HEK293 (cell line): Measurements from ENCODE around the gene CBLN4.

ENCODE experiments used
- CTCF ChIA-PET: fragments of 350-600 bp; formaldehyde crosslinking; extraction: SDS; loops from one replicate; lab custom pipeline; 2021; ENCODE audit warnings: antibody characterized with exemption; lab: Yijun Ruan, JAX
- POLR2A ChIA-PET: fragments of 300-600 bp; formaldehyde crosslinking; extraction: SDS; loops from one replicate; lab custom pipeline; 2020; ENCODE audit warnings: antibody characterized with exemption, inconsistent platforms; lab: Yijun Ruan, JAX
- H3K27ac ChIP-seq: fragments of 200-500 bp; sonication (Bioruptor generic); 2 replicates; pipeline ENCODE4 v1.5.1; 2014; ENCODE audit warnings: low read depth, low read length, control low read depth, inconsistent platforms; ENCODE audit errors: extremely low read depth
- H3K36me3 ChIP-seq, 2 experiments: fragments of 200-500 bp in 1 of 2; sonication (Bioruptor generic) in 1 of 2; 1 replicate in 1 of 2; 2 replicates in 1 of 2; pipeline ENCODE4 v1.5.1; 2014 to 2017; ENCODE audit warnings: inconsistent platforms in 2 of 2, low read length in 2 of 2; ENCODE audit not compliant: control insufficient read depth in 2 of 2, insufficient read depth in 1 of 2
- H3K4me1 ChIP-seq: fragments of 200-500 bp; sonication (Bioruptor generic); 2 replicates; pipeline ENCODE4 v1.5.1; 2014; ENCODE audit warnings: mild to moderate bottlenecking, low read length, inconsistent platforms; ENCODE audit not compliant: control insufficient read depth, insufficient read depth
- H3K4me3 ChIP-seq: 2 replicates; pipeline ENCODE4 v1.5.1; 2011; ENCODE audit warnings: low read depth, mild to moderate bottlenecking, control low read depth, low read length, moderate library complexity
- H3K9me3 ChIP-seq: fragments of 200-500 bp; sonication (Bioruptor generic); 2 replicates; pipeline ENCODE4 v1.5.1; 2014; ENCODE audit warnings: low read depth, low read length, inconsistent platforms; ENCODE audit not compliant: control insufficient read depth, insufficient read depth
- GLIS1 ChIP-seq: fragments of 450-650 bp; formaldehyde crosslinking; IDR thresholded peaks from 2 replicates; pipeline ENCODE4 v1.5.1; 2016; ENCODE audit warnings: missing biosample characterization, missing genetic modification characterization
- MYNN ChIP-seq: fragments of 450-650 bp; formaldehyde crosslinking; IDR thresholded peaks from 2 replicates; pipeline ENCODE4 v1.5.1; 2016; ENCODE audit warnings: missing biosample characterization, missing genetic modification characterization, borderline replicate concordance
- OVOL3 ChIP-seq: fragments of 450-650 bp; formaldehyde crosslinking; IDR thresholded peaks from 2 replicates; pipeline ENCODE4 v1.5.1; 2016; ENCODE audit warnings: missing biosample characterization, missing genetic modification characterization
- SALL2 ChIP-seq: fragments of 450-650 bp; formaldehyde crosslinking; IDR thresholded peaks from 2 replicates; pipeline ENCODE4 v1.5.0; 2017; ENCODE audit warnings: missing biosample characterization, mild to moderate bottlenecking, missing genetic modification characterization, borderline replicate concordance
- ZBTB1 ChIP-seq: fragments of 450-650 bp; formaldehyde crosslinking; IDR thresholded peaks from 2 replicates; pipeline ENCODE4 v1.5.1; 2016; ENCODE audit warnings: missing biosample characterization, missing genetic modification characterization
- ZBTB7A ChIP-seq: fragments of 450-650 bp; formaldehyde crosslinking; IDR thresholded peaks from 2 replicates; pipeline ENCODE4 v1.5.1; 2016; ENCODE audit warnings: low read depth, missing biosample characterization, missing genetic modification characterization
- ZIC2 ChIP-seq: fragments of 450-650 bp; formaldehyde crosslinking; IDR thresholded peaks from 2 replicates; pipeline ENCODE4 v1.5.1; 2016; ENCODE audit warnings: missing biosample characterization, missing genetic modification characterization
- ZNF24 ChIP-seq: fragments of 450-650 bp; formaldehyde crosslinking; IDR thresholded peaks from 2 replicates; pipeline ENCODE4 v1.5.1; 2016; ENCODE audit warnings: missing biosample characterization, missing genetic modification characterization
- ZNF248 ChIP-seq: fragments of 450-650 bp; formaldehyde crosslinking; IDR thresholded peaks from 2 replicates; pipeline ENCODE4 v1.5.1; 2017; ENCODE audit warnings: missing biosample characterization, missing genetic modification characterization
- ZNF302 ChIP-seq: fragments of 450-650 bp; formaldehyde crosslinking; IDR thresholded peaks from 2 replicates; pipeline ENCODE4 v1.5.1; 2016; ENCODE audit warnings: missing biosample characterization, missing genetic modification characterization, low read depth
- ZNF350 ChIP-seq: fragments of 450-650 bp; formaldehyde crosslinking; IDR thresholded peaks from 2 replicates; pipeline ENCODE4 v1.5.0; 2017; ENCODE audit warnings: missing biosample characterization, mild to moderate bottlenecking, missing genetic modification characterization
- ZNF521 ChIP-seq: fragments of 450-650 bp; formaldehyde crosslinking; IDR thresholded peaks from 2 replicates; pipeline ENCODE4 v1.5.1; 2017; ENCODE audit warnings: missing biosample characterization, mild to moderate bottlenecking, missing genetic modification characterization
- ZNF530 ChIP-seq: fragments of 450-650 bp; formaldehyde crosslinking; IDR thresholded peaks from 2 replicates; pipeline ENCODE4 v1.5.1; 2016; ENCODE audit warnings: low read depth, missing biosample characterization, missing genetic modification characterization
- ZNF548 ChIP-seq: fragments of 450-650 bp; formaldehyde crosslinking; IDR thresholded peaks from 2 replicates; pipeline ENCODE4 v1.5.1; 2016; ENCODE audit warnings: missing biosample characterization, missing genetic modification characterization
- ZNF596 ChIP-seq: fragments of 450-650 bp; IDR thresholded peaks from 2 replicates; pipeline ENCODE4 v1.5.0; 2018; ENCODE audit warnings: missing biosample characterization, mild to moderate bottlenecking, missing genetic modification characterization, moderate library complexity
- ZNF621 ChIP-seq: fragments of 450-650 bp; formaldehyde crosslinking; IDR thresholded peaks from 2 replicates; pipeline ENCODE4 v1.5.1; 2017; ENCODE audit warnings: missing biosample characterization, missing genetic modification characterization
- ZNF629 ChIP-seq: fragments of 450-650 bp; formaldehyde crosslinking; IDR thresholded peaks from 2 replicates; pipeline ENCODE4 v1.5.1; 2017; ENCODE audit warnings: missing biosample characterization, missing genetic modification characterization
- ZNF658 ChIP-seq: fragments of 450-650 bp; formaldehyde crosslinking; IDR thresholded peaks from 2 replicates; pipeline ENCODE4; 2016; ENCODE audit warnings: missing biosample characterization, missing genetic modification characterization
- ZNF677 ChIP-seq: fragments of 450-650 bp; IDR thresholded peaks from 2 replicates; pipeline ENCODE4 v1.5.0; 2018; ENCODE audit warnings: missing biosample characterization, mild to moderate bottlenecking, missing genetic modification characterization, moderate library complexity
- ZNF701 ChIP-seq: fragments of 450-650 bp; formaldehyde crosslinking; IDR thresholded peaks from 2 replicates; pipeline ENCODE4 v1.5.1; 2016; ENCODE audit warnings: missing biosample characterization, missing genetic modification characterization
- ZNF768 ChIP-seq: fragments of 450-650 bp; formaldehyde crosslinking; IDR thresholded peaks from 2 replicates; pipeline ENCODE4 v1.5.1; 2018; ENCODE audit warnings: missing biosample characterization, mild to moderate bottlenecking, missing genetic modification characterization
- ZNF785 ChIP-seq: fragments of 450-650 bp; formaldehyde crosslinking; IDR thresholded peaks from 2 replicates; pipeline ENCODE4 v1.5.1; 2016; ENCODE audit warnings: missing biosample characterization, missing genetic modification characterization
- ZXDB ChIP-seq: fragments of 450-650 bp; formaldehyde crosslinking; IDR thresholded peaks from 2 replicates; pipeline ENCODE4 v1.5.1; 2016; ENCODE audit warnings: missing biosample characterization, missing genetic modification characterization
- TF ChIP-seq, protein P1 (sequence below): fragments of 450-650 bp; formaldehyde crosslinking; IDR thresholded peaks from 2 replicates; pipeline ENCODE4 v1.5.1; 2016; ENCODE audit warnings: missing biosample characterization, missing genetic modification characterization
- TF ChIP-seq, protein P2 (sequence below): fragments of 450-650 bp; formaldehyde crosslinking; IDR thresholded peaks from 2 replicates; pipeline ENCODE4 v1.5.1; 2016; ENCODE audit warnings: missing biosample characterization, missing genetic modification characterization

CBLN4 gene

DNA sequence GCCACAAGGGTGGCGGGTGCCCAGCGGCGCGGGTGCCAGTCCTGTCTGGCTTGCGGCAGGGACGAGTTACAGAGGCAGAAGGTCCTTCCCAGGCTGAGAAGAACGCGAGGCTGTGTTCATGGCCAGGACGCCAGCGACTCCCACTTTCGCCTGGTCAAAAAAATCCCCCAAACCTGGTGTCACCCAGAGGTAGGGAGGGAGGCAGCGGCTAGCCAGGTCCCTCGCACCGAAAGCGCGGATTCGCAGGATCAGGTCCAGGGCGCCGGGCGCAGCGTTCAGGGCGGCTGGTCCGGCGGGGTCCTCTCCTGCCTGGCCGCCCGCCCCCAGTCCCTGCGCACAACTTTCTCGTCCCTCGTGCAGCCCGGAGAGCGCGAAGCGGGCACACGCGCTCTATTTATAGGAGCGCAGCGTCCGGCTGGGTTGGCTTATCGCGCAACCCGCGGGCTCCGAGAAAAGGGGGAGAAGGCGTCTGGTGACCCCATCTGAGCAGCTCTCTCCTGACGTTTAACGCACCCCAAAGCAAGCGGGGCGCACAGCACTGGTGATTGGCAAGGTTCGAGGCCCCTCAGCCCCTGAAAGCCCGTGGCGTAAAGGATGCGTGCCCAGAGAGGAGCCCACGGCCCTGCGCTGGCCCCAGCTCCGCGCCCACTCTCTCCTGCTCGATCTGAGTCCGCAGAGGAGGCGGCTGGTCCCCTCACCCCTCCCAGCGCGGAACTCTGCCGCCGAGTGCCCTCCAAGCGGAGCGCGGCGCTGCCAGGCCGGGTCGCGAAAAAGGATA lies 519 bp downstream of the CBLN4 start:
- CTCF ChIA-PET: no interaction called here
- Histone ChIP-seq H3K36me3 (no peaks in the 10 kb centered on the region), H3K4me1 (no peaks in the 10 kb centered on the region), H3K27ac (no peak overlapping the region), H3K4me3 (no peak overlapping the region), H3K9me3 (no peaks in the 10 kb centered on the region)
- TF ChIP-seq ZNF530 (no peak), ZNF248 (no peak), OVOL3 (tag by site-specific recombination) (no peak), ZBTB7A (tag by site-specific recombination) (no peak), ZNF677 (tag by site-specific recombination) (no peak), ZNF785 (tag by site-specific recombination) (no peak), ZNF521 (tag by site-specific recombination) (no peak), ZNF596 (tag by site-specific recombination) (no peak), MYNN (tag by site-specific recombination) (no peak), ZNF24 (tag by site-specific recombination) (no peak), ZNF658 (tag by site-specific recombination) (no peak), ZNF629 (tag by site-specific recombination) (no peak), ZNF548 (tag by site-specific recombination) (no peak), SALL2 (tag by site-specific recombination) (no peak)
- POLR2A ChIA-PET: no interaction called here

DNA sequence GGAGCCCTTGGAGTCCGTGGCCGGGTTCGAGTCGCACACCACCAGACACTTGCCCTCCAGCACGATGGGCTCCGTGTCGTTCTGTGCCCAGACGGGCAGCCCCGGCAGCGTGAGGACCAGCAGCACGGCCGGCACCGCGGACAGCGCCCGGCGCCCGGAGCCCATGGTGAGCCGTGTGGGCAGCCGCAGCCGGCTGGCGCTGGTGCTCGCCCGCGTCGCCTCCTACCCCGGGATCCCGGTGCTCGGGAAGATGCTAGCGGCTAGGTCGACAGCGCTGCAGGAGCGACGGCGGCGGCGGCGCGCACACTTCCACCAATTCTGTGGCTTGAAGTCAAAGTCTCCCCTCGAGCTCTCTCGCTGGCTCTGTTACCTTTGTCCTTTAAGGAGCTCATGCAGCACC lies 1.3 kb downstream of the CBLN4 start:
- Histone ChIP-seq H3K4me3 (no peak overlapping the region), H3K4me1 (no peaks in the 10 kb centered on the region), H3K36me3 (no peaks in the 10 kb centered on the region), H3K27ac (no peak overlapping the region), H3K9me3 (no peaks in the 10 kb centered on the region)
- ChIA-PET CTCF (no interaction called here), POLR2A (no interaction called here)
- TF ChIP-seq, protein P1, sequence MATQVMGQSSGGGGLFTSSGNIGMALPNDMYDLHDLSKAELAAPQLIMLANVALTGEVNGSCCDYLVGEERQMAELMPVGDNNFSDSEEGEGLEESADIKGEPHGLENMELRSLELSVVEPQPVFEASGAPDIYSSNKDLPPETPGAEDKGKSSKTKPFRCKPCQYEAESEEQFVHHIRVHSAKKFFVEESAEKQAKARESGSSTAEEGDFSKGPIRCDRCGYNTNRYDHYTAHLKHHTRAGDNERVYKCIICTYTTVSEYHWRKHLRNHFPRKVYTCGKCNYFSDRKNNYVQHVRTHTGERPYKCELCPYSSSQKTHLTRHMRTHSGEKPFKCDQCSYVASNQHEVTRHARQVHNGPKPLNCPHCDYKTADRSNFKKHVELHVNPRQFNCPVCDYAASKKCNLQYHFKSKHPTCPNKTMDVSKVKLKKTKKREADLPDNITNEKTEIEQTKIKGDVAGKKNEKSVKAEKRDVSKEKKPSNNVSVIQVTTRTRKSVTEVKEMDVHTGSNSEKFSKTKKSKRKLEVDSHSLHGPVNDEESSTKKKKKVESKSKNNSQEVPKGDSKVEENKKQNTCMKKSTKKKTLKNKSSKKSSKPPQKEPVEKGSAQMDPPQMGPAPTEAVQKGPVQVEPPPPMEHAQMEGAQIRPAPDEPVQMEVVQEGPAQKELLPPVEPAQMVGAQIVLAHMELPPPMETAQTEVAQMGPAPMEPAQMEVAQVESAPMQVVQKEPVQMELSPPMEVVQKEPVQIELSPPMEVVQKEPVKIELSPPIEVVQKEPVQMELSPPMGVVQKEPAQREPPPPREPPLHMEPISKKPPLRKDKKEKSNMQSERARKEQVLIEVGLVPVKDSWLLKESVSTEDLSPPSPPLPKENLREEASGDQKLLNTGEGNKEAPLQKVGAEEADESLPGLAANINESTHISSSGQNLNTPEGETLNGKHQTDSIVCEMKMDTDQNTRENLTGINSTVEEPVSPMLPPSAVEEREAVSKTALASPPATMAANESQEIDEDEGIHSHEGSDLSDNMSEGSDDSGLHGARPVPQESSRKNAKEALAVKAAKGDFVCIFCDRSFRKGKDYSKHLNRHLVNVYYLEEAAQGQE (tag by site-specific recombination): 0 out of 2 replicates have a peak, but pooled peaks have one; percentile 15
- no peak for TF ChIP-seq ZNF302 (tag by site-specific recombination)

DNA sequence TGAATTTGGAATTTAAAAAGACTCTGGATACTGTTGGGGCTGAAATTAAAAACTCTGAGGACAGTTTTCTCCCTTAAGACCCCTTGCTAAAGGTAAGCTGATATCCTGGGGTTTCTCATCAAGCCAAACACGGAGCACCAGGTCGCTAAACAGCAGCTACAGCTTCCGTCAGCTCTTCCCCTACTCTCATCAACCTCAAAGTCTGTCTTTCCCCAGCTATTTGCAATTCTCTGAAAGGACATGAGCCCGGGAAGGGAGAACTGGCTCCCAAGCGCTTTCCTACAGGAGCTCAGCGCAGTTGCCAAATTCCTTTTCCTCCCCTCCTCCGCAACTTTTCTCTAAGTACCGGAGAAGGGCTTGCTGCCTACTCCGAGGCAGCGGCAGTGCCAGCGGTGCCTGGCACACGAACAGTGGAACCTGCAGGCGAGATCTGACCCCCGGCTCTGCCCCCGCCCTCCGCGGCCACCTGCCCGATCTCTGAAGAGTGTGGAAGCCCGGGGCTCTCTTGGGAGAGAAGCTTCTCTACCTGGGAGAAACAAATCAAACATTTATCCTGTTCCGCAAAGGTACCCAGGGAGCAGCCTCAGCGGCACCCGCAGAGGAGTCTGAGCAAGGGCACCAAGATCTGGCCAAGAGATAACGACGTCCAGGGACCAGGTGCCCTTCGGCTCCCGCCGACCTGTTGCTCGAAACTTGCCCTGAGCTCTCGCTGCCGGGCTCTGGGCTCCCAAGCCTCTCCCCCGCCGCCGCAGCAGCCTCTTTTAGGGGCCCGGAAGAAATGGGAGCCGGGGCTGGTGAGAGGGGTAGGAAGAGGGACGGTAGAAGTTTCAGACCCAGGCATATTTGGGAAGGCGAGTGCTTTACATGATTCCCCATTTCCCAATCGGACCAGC lies 2.2 kb downstream of the CBLN4 start:
- H3K9me3 ChIP-seq: no peaks in the 10 kb centered on the region
- POLR2A ChIA-PET: no interaction called here
- no peak overlapping the region for H3K4me3 ChIP-seq
- TF ChIP-seq, protein P2, sequence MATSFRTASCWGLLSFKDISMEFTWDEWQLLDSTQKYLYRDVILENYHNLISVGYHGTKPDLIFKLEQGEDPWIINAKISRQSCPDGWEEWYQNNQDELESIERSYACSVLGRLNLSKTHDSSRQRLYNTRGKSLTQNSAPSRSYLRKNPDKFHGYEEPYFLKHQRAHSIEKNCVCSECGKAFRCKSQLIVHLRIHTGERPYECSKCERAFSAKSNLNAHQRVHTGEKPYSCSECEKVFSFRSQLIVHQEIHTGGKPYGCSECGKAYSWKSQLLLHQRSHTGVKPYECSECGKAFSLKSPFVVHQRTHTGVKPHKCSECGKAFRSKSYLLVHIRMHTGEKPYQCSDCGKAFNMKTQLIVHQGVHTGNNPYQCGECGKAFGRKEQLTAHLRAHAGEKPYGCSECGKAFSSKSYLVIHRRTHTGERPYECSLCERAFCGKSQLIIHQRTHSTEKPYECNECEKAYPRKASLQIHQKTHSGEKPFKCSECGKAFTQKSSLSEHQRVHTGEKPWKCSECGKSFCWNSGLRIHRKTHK: no peak
- no peak for TF ChIP-seq GLIS1 (tag by site-specific recombination)
- TF ChIP-seq ZNF701: no peak
- no peak for TF ChIP-seq ZNF621
- no peak for TF ChIP-seq ZXDB
- TF ChIP-seq ZNF768 (tag by site-specific recombination): no peak
- TF ChIP-seq ZIC2: no peak
- no peak for TF ChIP-seq ZBTB1 (tag by site-specific recombination)
- no peak for TF ChIP-seq ZNF350 (tag by site-specific recombination)

More for the DNA sequence above, 2.2 kb downstream of the CBLN4 start:
- Histone ChIP-seq H3K36me3 (no peaks in the 10 kb centered on the region), H3K27ac (no peak overlapping the region), H3K4me1 (no peaks in the 10 kb centered on the region)
- CTCF ChIA-PET: no interaction called here
